PFSK-1 (cell line): ENCODE measurements around the gene RAB27B.

Source experiments
- FOXP2 ChIP-seq: optimal IDR thresholded peaks from 2 replicates; pipeline ENCODE3; 2011; ENCODE audit warnings: borderline replicate concordance, control low read depth, inconsistent platforms; ENCODE audit not compliant: insufficient read depth; ENCODE audit errors: extremely low read length, extremely low read depth
- POLR2AphosphoS5 ChIP-seq: IDR thresholded peaks from 2 replicates; pipeline ENCODE4 v1.6.1; 2012; ENCODE audit warnings: low read depth, mild to moderate bottlenecking, control low read depth, low read length, moderate library complexity
- REST ChIP-seq, 2 experiments: IDR thresholded peaks; 2 replicates each; pipeline versions ENCODE4 v1.6.1 to v1.8.0; 2011 to 2012; ENCODE audit warnings: low read depth in 2 of 2, low read length in 2 of 2, control low read depth in 1 of 2, inconsistent platforms in 1 of 2, mild to moderate bottlenecking in 1 of 2, moderate library complexity in 1 of 2; ENCODE audit not compliant: insufficient read depth in 1 of 2
- SIN3A ChIP-seq: IDR thresholded peaks from 2 replicates; pipeline ENCODE4 v1.6.1; 2012; ENCODE audit warnings: mild to moderate bottlenecking, low read length, moderate library complexity, borderline replicate concordance; ENCODE audit not compliant: insufficient read depth
- TAF1 ChIP-seq: IDR thresholded peaks from 2 replicates; pipeline ENCODE4 v1.6.1; 2012; ENCODE audit warnings: low read length, control low read depth, borderline replicate concordance; ENCODE audit not compliant: insufficient read depth

DNA sequence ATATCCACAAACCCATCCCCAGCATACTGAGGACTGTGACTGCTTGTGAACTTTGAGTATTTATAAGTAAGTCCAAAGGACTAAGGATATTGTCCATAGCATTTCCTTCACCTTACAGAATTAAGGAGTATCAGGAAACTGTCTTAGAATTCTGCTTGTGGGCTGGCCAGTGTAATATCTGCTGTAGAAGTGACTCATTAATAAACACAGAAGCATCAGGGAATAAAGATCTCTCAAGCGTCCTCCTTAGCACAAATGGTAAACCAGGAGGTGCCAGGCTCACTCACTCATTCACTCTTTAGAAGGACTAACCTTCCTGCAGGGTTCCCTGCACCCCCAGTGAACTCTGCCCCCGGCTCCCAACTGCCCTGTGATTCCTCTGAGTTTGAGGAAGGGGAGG is 100.0 kb downstream of the RAB27B start:
- TF ChIP-seq REST (IDR thresholded peaks at IDR 0.05; ENCODE audit: insufficient read depth in 1 of 2, low read depth in 2 of 2, low read length in 2 of 2) (no peak), TAF1 (no peak), SIN3A (no peak), POLR2AphosphoS5 (no peak), FOXP2 (no peak)
